NCI-H524 treated with DMSO at 0.1 percent for 48 hours (cell line): ENCODE data around the gene SYTL1.

Experiments
- DNase-seq: peaks from one replicate; lab custom pipeline; 2025; lab: John Stamatoyannopoulos, UW

Gene SYTL1, protein sequence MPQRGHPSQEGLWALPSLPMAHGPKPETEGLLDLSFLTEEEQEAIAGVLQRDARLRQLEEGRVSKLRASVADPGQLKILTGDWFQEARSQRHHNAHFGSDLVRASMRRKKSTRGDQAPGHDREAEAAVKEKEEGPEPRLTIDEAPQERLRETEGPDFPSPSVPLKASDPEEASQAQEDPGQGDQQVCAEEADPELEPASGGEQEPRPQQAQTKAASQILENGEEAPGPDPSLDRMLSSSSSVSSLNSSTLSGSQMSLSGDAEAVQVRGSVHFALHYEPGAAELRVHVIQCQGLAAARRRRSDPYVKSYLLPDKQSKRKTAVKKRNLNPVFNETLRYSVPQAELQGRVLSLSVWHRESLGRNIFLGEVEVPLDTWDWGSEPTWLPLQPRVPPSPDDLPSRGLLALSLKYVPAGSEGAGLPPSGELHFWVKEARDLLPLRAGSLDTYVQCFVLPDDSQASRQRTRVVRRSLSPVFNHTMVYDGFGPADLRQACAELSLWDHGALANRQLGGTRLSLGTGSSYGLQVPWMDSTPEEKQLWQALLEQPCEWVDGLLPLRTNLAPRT

GRCh38 chr1:27341525-27342252 is at the start of gene SYTL1:
TSS of gene SYTL1 (plus strand) at chr1:27342022. CDS start at chr1:27345335, 3,313 bp downstream.
- no peak for DNase-seq

DNA sequence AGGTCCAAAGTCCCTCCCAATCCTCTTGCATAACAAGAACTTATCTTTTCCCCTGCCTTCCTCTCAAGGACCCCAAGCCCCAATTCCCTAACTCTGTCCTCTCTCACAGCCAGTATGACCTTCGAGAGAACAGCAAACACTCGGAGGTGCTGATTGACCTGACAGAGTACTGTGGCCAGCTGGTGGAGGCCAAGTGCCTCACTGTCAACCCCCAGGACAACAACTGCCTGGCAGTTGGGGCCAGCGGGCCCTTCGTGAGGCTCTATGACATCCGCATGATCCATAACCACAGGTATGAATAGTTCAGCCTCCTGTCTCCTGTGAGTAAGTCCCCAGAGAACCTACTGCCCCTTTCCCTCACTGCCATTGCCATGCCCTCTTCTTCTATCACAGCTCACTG is 49.7 kb upstream of the SYTL1 start:
- DNase-seq: no peak

DNA sequence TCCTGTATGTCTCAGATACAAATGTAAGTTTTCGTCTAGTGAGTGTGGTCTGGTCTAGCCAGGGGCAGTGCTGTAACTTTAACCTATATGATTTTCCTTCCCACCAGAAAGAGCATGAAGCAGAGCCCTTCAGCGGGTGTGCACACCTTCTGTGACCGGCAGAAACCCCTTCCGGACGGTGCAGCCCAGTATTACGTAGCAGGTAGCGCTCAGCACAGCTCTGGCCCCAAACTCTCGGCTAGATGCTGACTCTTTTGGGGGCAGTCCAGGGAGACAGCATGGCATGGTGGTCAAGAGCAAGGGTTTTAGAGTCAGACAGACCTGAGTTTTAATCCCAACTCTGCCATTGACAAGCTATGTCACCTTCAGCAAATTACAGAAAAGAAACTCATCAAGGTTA is 47.9 kb upstream of the SYTL1 start:
- DNase-seq: no peak

DNA sequence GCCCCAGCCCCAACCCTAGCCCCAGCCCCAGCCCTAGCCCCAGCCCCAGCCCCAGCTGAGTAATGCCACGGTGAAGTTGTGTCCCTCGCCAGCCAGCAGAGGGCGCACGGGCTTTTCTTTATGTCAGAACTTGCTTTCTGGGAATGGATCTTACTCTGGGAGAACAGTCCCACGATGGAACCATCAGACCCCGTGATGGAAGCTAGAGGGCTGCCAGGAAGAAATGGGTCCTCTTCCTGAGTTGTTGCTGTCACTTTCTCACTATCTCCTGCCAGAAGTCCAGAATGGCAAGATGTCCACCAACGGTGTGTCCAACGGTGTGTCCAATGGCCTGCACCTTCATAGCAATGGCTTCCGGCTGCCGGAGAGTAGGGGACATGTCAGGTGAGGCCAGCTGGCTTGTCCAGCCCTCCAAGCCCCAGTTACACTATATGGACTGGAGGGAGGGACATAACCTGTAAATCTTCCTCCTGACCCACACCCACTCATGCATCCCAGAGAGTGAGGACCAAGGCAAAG is 45.0 kb upstream of the SYTL1 start:
- DNase-seq: no peak

- DNase-seq: no peak
These were observed 43.9 kb upstream of the SYTL1 start for GRCh38 chr1:27297903-27298302.

DNA sequence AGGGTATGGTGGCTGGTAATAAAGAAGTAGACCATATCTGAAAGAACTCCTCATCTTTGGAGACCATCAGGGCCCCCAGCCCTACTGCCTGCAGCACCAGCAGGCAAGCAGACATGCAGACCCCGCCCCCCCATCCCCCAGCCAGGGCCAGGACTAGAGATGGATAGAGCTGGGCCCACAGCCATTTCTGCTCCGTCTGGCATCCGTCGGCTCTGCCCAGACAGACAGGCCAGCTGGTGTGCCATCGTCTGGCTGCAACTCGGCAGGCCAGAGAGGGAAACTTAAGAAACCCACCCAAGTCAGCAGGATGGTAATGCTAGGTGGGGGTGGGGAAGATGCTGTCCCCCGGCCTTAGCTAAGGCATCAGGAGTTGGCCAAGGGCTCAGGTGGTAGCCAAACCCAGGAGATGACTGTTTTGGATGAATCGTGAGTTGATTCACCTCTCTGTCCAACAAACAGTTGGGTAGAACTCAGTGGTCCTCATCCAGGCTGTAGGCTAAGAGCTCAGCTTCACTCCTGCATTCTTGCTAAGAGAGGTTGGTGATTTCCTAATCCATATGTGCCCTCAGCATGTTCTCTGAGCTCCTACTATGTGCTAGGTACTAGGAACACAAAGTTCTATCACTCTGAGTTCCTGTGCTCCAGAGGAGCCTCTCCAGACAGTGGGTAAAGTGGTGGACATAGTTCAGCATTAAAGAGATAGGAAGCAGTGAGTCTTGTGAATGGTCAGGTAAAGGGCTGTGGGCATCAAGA is 43.0 kb upstream of the SYTL1 start:
- DNase-seq: no peak

GRCh38 chr1:27299385-27300271 is 42.2 kb upstream of the SYTL1 start:
- DNase-seq: no peak

DNA sequence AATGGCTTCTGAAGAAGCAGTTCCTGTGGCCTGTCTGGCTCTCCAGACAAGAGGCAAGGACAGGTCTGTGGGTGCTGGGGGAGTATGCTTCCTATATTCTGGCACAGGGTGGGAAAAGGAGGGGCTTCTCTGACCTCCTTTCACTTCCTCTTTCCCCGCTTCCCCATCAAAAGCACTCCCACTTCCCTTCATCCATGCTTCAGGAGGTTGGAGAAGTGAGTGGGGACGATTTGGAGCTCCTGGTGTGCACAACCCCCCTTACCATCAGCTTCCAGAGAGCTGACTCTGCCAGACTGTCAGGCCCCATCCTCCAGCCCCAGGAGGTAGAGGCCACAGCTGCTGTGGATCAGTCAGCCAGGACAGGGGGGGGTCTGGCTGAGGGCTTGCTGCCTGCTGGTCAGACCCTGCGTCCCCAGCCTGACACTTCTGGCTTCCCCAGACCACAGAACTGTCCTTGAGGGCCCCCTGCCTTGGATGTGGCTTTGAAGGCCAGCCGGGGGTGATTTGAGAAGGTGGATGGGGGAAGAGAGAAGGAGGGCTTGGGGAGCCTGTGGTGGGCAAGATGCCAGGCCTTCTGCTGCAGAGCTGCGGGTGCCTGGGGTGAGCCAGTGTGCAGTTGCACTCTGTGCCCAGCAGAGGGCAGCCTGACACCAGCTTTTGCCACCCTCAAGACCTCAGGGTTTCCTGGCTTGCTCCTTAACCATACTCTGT is 41.3 kb upstream of the SYTL1 start:
- DNase-seq: peak; percentile 40

- no peak for DNase-seq
These were observed 40.8 kb upstream of the SYTL1 start for GRCh38 chr1:27301052-27301422.

- DNase-seq: no peak
These were observed 40.1 kb upstream of the SYTL1 start for GRCh38 chr1:27301582-27302199.

GRCh38 chr1:27302612-27303011 is 39.2 kb upstream of the SYTL1 start:
- DNase-seq: no peak

DNA sequence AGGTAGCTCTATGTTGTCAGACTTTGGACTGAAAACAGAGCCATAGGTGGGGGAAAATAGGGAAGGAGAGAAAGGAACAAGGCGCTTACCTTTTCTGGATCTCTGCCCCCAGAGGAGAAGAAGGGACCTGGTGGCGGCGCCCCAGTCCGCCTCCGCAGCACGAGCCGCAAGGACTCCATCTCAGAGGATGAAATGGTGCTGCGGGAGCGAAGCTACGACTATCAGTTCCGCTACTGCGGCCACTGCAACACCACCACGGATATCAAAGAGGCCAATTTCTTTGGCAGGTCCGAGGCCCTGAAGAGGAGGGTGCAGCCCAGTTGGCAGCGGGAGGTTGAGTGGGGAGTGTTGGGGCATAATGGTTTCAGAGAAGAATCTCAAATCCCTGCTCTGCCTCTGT is 38.3 kb upstream of the SYTL1 start:
- no peak for DNase-seq

GRCh38 chr1:27306071-27306470 is 35.8 kb upstream of the SYTL1 start:
- no peak for DNase-seq

GRCh38 chr1:27306892-27307761 is 34.7 kb upstream of the SYTL1 start:
- peak; percentile 60 for DNase-seq

DNA sequence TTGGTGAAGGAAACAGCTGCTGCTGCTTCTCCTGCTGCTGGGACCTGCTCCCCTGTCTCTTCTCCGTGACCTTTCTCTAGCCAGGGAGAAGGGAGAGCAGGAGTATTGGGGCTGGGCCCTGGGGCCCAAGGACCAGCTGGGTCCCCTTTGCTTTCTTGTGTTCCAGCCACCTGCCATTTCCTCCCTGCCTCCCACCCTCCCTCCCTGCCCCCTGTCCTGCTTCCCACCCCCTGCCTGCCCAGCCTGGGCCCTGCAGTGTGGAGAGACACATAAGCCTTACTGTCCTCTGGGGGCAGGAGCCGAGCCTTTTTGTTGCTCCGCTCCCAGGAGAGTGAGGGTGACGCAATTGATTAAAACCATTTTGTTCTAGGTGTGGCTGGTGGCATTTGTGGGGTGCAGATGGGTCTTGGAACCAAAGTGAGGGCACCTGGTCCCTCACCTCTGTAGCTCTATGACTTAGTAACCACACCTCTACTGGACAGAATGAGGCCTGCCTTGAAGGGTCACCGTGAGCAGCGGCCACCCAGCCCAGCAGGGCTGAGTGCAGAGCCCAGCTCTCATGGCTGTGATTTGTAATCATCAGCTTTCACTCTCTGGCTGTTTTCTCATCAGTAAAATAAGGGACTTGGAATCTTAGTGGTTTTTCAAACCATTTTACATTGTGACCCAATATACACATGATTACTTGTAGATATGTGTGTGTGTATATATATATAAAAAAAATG is 33.8 kb upstream of the SYTL1 start:
- DNase-seq: peak; percentile 86

- no peak for DNase-seq
These were observed 27.7 kb upstream of the SYTL1 start for GRCh38 chr1:27314169-27314568.

- DNase-seq: no peak
These were observed 27.1 kb upstream of the SYTL1 start for GRCh38 chr1:27314737-27315136.

DNA sequence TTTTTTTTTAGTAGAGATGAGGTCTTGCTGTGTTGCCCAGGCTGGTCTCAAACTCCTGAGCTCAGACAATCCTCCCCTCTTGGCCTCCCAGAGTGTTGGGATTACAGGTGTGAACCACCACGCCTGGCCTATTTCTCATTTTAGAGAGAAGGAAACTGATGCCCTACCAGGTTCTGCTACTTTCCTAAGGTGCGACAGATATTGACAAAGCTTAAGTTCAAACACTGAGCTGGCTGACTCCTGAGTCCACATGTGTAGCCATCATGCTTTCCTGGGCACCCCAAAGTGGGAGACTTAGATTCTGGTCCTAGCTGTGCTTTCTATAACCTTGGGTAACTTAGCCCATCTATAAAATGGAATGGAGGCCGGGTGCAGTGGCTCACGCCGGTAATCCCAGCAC is 25.0 kb upstream of the SYTL1 start:
- DNase-seq: no peak
